ENCODE data around the gene HMX2. TPM values are rescaled to one million over a fixed set of nuclear protein-coding genes. Genes with fewer than 3 reads are reported as not detected.

HMX2 gene, protein sequence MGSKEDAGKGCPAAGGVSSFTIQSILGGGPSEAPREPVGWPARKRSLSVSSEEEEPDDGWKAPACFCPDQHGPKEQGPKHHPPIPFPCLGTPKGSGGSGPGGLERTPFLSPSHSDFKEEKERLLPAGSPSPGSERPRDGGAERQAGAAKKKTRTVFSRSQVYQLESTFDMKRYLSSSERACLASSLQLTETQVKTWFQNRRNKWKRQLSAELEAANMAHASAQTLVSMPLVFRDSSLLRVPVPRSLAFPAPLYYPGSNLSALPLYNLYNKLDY
- polyA plus RNA-seq (2013, experiment 1 of 2; ENCODE audit: insufficient read length): not detected
- polyA plus RNA-seq (2013, experiment 2 of 2; ENCODE audit: insufficient read length): not detected

- no peak for DNase-seq
These were observed at the start of gene HMX2 for GRCh38 chr10:123147635-123148413. Gene HMX2 (plus strand): TSS chr10:123148136. CDS start chr10:123148379, 243 bp downstream.

GRCh38 chr10:123100030-123100762, 47.7 kb upstream of the HMX2 start:
- DNase-seq: no peak

DNA sequence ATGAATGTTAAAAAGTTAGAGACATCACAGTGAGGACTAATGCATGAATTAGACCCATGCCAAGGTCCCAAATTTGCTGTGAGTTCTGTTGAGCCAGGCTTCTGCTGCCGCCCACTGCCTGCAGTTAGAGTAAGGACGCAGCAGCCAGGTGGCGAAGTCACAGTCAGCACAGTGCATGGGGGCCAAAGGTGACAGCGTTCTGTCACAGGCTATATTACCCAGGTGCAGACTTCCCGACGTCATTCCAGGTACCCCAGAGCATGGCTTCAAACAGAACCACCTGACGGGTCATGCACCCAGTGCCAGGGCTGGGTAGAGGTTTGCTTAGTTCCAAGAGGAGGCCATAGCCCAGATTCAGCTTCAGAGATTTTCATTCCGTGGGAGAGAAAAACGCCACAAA, 46.1 kb upstream of the HMX2 start:
- no peak for DNase-seq

DNA sequence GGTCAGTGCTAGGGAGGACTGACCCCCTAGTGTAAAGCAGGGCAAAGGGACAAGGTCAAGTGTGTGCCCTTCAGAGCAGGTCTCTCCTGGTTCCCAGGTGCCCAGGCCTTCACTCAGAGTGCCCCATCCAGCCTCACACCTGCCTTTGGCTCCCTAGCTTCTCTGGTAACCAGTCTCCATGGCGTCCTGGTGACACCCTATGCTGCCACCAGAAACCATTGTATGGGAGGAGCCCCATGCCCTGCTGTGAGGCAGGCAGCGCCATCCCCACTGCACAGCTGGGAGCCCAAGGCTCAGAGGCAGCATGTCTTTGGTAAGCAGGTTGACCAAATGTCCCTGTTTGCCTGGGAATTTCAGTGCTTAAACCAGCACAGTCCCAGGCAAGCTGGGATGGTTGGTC, 45.3 kb upstream of the HMX2 start:
- DNase-seq: no peak

- no peak for DNase-seq
These were observed 44.0 kb upstream of the HMX2 start for GRCh38 chr10:123103944-123104343.

DNA sequence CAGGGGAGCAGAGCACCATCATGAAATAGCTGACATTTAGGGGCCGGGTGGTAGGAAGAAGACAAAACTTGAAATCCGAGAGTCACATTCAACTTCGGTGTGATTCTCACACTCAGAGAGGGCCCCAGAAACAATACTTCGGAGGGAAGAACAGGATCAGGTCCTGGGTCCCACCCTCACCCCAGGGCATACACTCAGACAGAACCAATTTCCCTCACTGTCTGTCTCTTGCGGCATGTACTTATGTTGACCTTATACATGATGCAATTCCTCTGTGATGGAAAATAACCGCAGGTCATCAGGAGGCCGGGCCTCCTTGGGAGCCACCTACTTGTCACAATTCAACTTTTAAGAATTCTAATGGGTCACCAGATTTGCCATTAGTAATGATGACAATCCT, 38.5 kb upstream of the HMX2 start:
- no peak for DNase-seq

DNA sequence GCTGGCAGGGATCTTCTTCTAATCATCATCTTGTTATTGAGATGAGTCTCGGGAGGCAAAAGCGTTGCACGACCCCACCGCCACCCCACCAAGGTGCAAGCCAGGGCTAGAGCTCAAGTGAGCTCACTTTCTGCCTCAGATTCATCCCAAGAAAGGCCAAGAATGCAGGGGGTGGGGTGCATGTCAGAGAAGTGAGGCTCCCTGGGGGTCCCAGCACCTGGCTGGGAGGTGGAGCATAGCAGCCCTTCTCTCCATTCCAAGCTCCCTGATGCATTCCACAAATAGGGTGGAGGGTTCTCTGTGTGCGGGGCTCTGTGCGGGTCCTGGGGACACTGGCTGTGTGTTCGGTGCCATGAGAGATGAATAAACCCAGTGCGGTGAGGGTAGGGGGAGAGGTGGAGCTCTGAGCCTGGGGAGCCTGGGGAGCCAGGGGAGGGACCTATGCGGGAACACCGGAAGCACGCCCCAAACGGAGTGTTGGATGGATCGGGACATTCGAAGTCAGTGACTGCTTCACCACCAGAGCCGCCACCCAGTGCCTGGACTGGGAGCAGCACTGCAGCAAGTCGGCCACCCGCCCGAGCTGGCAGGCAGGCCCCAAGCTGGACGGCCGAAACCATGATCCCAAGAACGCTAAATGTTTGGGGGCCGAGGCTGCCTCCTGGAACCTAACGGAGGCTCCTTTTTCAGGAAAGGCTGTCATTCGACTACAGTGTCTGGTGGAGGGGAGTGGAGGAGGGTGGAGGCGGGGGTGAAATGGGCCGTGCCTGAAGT, 30.1 kb upstream of the HMX2 start:
- DNase-seq: no peak

- DNase-seq: no peak
These were observed 28.9 kb upstream of the HMX2 start for GRCh38 chr10:123119081-123119480.

DNA sequence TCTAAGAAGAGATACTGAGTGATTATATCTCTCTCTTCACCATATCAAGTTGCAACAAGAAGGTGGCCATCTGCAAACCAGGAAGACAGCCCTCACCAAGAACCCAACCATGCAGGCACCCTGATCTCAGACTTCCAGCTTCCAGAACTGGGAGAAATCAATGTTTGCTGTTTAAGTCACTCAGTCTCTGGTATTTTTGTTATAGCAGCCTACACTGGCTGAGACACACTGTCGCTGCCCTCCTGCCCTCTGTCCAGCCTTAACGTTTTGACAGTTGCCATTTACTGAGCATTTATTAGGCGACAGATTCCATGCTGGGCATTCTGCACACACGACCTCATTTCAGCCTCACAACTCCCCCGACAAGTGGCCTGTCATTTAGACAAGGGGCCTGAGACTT, 21.7 kb upstream of the HMX2 start:
- DNase-seq: no peak

DNA sequence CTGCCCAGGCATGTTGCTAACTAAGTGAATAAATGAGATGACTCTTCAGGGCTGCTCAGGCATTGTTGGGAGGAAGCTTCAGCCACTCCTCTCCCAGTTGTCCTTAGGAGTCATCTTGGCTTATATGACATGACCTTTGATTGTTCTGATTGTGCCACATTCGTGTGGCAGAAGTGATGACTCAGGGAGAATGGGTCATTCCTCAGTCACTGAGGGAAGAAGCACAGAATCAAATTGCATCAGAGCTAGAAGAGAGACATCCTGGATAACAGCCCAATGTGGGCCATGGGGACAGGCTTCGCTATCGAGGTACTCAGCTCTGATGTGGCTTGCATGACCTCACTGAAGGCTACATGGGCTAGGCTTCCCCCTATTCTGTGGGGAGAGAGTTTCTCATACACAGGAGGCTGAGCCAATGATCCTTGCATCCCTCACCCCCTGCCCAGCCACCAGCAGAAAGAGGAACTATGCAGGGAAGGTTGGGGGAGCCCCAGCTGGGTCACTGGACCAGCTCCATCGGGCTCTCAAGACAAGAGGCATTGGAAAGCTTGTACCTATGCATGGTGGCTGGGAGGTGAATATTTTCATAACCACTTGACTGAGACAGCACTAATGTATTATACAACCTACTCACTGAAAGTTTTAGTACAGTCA, 18.2 kb upstream of the HMX2 start:
- no peak for DNase-seq

DNA sequence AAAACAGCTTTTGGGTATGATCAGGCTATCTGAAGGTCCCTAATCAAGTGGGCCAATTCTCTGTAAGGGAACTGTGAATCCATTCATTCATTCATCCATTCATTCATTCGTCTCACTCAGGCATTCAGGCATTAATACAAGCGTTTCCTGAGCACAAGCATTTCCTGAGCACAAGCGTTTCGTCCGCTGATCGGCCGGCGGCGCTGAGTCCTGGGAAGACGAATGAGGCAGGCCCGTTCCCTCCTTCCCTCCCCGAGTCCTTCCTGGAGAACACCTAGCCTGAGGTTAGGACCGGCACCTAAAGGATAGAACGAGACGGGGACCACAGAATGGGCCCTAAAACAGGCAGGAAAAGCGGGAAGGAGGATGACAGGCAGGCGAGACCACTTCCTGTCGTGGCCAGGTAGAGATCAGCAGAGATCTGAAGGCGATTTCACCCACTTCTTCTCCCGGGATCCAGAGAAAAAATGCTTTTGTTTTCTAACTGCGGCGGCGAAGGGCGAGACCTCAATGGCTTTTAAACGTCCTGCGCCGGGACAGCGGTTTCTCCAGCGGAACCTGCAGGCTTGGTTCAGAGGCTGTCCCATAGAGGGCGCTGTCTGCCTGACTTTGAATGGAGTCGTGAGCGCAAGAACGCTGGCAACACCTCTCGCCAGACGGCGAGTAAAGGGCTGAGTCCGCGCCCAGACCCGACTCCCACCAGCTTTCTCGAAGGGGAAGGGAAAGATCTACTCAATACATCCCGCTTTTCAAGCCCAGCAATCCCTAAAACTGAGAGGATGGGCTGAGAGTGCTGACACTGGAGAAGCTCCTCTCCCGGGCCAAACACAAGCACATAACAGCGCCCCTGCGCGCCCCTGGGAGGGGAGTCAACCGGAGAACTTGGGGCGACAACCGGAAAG, 15.1 kb upstream of the HMX2 start:
- DNase-seq: peak; percentile 78

DNA sequence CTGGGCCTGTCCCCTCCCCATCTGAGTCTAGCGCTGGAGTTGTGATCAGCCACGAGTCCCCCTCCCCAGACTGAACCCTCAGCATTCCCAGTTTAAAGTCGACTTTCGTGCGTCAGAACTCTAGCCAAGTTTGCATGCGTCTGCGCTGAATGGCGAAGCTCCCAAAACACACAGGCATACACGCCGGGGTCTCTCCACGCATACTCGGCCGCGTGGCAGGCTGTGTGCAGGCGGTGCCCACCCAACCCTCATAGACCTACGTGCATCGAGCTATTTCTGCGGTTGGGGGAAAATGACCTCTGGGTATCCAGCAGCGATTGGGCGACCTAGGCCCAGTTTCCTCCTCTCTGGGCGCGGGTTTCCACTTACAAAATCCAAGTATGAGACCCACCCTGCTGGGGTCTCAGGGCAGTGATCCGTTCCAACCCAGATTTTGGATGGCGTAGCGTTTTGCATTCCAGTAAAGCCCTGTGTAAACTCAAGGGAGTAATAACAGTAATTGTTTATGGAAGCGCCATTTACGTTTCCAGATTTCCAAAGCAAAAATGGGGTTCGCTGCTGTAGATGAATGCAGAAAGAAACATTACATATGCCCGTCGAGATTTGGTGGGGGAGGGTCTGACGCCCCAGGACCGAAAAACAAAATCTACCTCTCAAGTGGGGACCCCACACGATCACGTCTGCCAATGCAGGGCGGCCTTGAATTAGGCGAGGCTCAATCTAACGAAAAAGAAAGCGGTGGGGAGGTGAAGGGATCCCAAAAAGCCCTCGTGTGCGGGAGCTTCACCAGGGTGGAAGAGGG, 14.2 kb upstream of the HMX2 start:
- no peak for DNase-seq

DNA sequence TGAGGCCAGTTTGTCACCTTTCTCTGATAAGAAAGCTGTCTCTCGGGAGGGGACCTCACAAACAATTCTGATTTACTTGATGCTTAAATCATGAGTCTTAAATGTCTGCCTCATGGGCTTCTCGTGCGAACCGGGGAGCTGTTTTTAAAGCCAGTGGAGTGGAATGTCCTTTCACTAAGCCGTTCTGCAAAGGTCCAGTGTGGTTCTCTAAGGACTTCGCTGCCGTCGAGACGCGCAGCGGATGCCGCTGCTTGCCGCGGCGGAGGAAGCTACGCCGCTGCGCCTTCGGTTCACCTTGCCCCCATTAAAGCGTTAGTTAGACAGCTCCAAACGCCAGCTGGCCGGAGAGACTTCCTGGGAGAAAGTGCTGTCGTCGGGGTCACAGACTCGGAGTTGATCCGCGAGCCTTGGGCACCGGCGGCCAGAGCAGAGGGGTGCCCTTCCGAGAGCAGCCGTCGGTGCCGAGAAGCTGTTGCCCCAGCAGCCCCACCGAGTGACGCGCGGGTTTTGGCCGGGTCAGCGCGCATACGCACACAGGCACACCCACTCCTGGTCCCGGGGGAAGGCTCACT, 13.5 kb upstream of the HMX2 start:
- DNase-seq: no peak

- DNase-seq: no peak
These were observed 13.0 kb upstream of the HMX2 start for GRCh38 chr10:123134915-123135414.

DNA sequence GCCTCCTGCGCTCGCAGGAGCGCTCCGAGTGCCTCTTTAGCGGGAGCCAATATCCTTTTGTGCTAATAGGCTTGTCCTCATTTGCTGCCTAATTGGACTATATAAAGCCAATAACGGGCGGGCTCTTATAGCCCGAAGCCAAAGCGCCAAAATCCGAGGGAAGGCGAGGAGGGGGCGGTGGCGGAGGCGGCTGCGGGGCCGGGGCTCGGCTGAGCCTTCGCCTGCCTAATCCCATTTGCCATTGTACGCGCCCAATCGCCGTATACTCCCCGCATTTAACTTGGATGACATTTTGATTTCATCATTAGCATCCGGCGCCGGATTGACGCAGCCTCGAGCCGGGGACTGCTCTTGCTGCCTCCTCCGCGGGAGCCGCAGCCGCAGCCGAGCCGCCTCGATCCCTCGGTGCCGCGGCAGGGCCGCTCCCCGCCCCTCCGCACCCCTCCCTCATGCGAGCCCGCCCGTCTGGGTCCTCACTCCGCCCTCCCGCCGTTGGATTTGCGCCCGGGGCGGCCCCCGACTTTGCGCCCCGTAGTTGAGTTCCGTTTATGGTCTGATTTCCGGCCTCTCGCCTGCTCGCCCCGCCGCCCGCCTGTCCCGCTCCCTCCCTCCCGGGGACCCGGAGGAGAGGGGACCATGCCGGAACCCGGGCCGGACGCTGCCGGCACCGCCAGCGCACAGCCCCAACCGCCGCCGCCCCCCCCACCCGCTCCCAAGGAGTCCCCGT, 12.4 kb upstream of the HMX2 start, which contains the start of gene HMX3:
Gene HMX3 (plus strand): TSS at position 556 of the 727 bp plus-strand sequence. CDS start 81 bp downstream, at position 637.
- DNase-seq: peak; percentile 43

DNA sequence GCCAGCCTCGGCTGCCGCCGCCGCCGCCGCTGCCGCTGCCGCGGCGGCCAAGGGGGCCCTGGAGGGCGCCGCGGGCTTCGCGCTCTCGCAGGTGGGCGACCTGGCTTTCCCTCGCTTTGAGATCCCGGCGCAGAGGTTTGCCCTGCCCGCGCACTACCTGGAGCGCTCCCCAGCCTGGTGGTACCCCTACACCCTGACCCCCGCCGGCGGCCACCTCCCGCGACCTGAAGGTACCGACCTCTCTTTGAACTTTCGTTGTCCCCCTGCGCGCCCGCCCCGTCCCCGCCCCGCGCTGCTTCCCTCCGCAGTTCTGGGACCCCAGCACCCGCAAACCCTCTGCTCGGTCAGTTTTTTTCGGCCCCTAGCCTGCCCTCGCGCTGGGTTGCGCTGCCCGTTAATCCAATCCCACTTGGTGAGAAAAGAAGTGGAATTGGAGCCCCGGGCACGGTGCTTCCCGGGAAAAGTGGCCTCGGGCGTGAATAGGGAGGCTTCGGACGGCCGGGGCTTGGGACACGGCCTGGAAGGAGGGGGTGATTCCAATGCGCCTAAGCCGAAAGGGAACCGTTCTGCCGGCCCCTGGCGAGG, 11.6 kb upstream of the HMX2 start:
- no peak for DNase-seq

DNA sequence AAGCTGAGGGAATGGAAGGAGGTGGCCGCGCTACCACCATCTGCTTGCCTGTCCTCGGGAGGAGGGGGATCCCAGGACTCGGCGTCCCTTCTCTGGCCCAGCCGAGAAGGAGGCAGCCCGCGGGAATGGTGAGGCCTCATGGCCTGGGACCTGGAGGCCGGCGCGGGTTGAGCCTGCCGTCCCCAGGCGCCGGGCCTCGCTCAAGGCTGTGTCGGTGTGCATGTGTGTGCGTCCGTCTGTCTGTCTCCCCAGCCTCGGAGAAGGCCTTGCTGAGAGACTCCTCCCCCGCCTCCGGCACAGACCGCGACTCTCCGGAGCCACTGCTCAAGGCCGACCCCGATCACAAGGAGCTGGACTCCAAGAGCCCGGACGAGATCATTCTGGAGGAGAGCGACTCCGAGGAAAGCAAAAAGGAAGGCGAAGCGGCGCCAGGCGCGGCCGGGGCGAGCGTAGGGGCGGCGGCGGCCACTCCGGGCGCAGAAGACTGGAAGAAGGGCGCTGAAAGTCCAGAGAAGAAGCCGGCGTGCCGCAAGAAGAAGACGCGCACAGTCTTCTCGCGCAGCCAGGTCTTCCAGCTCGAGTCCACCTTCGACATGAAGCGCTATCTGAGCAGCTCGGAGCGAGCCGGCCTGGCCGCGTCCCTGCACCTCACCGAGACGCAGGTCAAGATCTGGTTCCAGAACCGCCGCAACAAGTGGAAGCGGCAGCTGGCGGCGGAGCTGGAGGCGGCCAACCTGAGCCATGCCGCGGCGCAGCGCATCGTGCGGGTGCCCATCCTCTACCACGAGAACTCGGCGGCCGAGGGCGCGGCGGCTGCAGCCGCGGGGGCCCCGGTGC, 10.9 kb upstream of the HMX2 start:
- DNase-seq: no peak
